B cell (primary cell): ENCODE data around the gene ZNF574.

Experiments used
- CTCF ChIP-seq: fragments of 200-600 bp; IDR thresholded peaks from one replicate; pipeline ENCODE4 v1.8.0; 2022; ENCODE audit warnings: antibody characterized with exemption, mild to moderate bottlenecking
- EZH2 ChIP-seq: IDR thresholded peaks from 2 replicates; pipeline ENCODE4 v1.6.1; 2012; ENCODE audit warnings: borderline replicate concordance, low read depth, mild to moderate bottlenecking, moderate library complexity, low read length; ENCODE audit not compliant: insufficient read depth, poor library complexity, severe bottlenecking

DNA sequence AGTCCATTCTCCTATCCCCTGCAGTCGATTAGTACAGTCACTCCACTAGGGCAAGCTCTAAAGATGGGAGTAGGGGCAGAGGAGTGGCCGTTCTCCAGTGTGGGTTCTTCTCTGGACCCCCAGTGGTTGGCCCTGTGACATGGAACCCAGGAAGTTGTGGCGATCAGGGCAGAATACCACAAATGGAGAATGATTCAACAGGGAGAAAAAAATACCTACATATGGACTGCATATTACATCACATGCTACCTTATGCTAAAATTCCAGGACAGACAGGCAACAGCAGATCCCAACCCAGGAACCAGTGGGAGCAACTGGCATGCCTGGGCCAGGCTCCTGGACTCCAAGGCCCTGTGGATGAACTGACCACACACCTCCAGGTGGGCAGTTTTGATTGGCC lies 35.8 kb downstream of the ZNF574 start:
- TF ChIP-seq CTCF (no peak), EZH2 (no peak)
